Measurements from ENCODE around the gene NAA15.
"Not testable (repeated sequence)": the region's sequence is repeated elsewhere in the genome, so short reads cannot be mapped to it uniquely, and the experiment has no call there.

Gene NAA15

GRCh38 chr4:139301113-139301820 lies at the start of gene NAA15:
Gene NAA15, plus strand, starts transcription at chr4:139301505. Its CDS starts 273 bp downstream, at chr4:139301778.
- DNase-seq, result peak; percentile 95

GRCh38 chr4:139253046-139253445 lies 48.3 kb upstream of the NAA15 start:
- DNase-seq, result no peak

GRCh38 chr4:139253713-139254112 lies 47.6 kb upstream of the NAA15 start:
- DNase-seq, result no peak

DNA sequence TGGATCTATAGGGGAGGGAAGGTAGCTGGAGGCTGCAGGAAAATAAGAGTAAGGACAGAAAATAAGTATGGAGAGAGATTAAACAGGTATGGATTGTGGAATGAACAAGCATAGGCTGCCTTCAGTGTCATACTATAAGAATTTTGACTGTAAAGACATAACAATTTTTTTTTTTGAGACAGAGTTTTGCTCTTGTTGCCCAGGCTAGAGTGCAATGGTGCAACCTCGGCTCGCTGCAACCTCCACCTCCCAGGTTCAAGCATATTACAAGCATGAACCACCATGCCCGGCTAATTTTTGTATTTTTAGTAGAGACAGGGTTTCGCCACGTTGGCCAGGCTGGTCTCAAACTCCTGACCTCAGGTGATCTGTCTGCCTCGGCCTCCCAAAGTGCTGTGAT lies 45.7 kb upstream of the NAA15 start:
- DNase-seq, result not testable (repeated sequence)

DNA sequence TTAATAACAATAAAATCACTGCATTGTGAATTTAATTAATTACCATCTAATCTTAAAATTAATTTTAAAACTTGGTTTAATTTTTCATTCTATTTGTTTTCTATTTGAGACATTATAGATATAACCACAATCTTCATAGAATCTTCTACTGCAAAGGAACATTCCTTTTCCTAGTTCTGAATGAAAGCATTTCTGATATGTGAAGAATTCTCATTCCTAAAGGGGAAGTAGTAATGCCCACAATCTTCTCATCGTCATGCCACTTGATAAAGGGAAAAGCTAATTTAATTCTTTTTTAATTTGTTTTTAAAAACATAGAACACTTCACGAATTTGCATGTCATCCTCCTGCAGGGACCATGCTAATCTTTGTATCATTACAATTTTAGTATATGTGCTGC lies 45.0 kb upstream of the NAA15 start:
- no peak for DNase-seq

DNA sequence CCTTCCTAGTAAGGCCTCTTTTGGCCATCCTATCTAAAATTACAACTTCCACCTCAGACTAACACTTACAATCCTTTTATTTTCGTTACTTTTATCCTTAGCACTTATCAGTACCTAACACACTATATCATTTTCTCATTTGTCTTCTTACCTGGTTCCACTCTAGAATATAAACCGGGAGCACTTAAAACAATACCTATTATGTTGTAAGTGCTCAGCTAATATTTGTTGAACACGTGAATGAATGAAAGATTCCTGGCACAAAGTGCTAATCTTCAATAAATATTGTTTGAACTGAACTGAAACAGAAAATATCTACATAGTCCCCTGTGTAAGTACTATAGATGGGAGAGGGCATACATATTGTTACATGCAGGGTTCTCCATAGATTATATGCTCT lies 35.7 kb upstream of the NAA15 start:
- DNase-seq, result no peak

GRCh38 chr4:139266208-139266582 lies 35.1 kb upstream of the NAA15 start:
- DNase-seq, result no peak

GRCh38 chr4:139266583-139267257 lies 34.6 kb upstream of the NAA15 start:
- peak; percentile 73 to 74 for DNase-seq

GRCh38 chr4:139267301-139267700 lies 34.0 kb upstream of the NAA15 start:
- DNase-seq, result no peak

DNA sequence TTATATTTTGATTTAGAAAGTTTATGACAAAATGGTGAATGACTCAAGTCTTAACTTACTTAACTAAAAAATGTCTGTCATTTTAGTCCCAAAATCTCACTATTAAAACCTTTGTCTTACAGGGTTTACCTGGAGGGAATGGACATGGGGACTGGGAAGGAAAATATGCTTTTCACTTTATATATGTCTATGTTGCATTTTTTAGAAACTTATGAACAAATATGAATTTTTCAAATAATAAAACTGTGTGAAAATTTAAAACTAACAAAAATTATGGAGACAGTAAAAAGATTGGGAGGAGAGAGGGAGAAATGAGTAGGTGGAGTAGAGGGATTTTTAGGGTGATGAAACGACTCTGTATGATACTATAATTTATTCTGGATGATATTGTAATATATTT lies 27.5 kb upstream of the NAA15 start:
- DNase-seq, result no peak

- DNase-seq, result no peak
Measured at GRCh38 chr4:139274790-139275189, 26.5 kb upstream of the NAA15 start.

DNA sequence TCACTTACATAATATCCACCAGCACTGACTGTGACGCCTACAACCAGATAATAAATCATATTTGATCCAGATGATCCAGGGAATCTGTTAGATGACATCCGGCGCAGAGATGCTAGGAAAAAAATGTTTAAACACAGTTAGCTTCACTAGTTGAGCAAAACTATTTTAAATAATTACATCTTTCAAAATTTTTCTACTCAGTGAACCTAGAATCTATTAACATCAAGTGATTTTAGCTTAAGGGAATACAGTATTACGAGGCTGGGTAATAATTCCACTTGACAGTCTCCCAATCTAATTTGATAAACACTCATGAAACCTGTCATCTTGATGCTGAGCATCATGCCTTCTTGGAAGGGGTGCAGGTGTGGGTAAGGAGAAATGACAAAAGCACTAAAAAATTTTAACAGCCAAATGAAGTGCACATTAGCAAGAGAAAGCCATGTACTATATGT lies 26.0 kb upstream of the NAA15 start:
- no peak for DNase-seq

GRCh38 chr4:139278485-139278884 lies 22.8 kb upstream of the NAA15 start:
- DNase-seq, result no peak

DNA sequence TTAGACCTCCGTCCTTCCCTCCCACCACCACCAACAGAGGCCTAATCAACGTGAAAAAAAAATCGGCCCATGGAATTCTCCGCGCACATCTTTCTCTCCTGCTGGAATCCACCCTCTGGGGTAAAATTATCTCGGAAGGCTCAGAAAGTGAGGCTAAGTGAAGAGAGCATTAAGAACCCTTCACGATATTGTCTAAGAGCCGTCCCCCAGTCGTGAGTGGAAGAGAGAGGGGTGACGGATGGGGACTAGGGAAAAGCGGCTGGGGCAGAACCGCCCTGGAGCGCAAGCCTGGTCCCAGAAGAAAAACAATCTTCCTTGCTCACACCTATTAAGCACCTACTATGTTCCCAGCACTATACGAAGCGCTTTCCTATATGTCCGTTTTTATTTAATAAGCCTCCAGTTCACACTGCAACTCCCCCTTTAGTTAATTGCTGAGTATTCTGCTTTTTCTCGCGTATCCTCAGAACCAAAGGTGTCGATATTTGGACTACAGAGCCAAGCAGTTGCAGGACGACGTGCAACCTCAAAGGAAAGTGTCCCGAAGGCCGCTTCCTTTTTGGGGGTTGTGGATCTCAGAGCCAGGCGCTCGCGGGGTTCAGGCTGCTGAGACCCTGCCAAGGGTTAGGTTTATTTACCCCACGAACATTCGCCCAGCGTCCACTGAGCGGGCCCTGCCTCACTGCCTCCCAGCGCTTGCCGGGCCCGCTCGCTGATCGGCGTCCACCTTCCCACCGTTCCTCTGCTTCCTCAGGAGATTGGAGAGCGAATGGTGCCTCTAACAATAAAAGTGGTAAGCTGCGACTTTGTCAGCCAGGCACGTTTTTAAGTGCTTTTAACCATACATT lies 22.2 kb upstream of the NAA15 start:
- no peak for DNase-seq

DNA sequence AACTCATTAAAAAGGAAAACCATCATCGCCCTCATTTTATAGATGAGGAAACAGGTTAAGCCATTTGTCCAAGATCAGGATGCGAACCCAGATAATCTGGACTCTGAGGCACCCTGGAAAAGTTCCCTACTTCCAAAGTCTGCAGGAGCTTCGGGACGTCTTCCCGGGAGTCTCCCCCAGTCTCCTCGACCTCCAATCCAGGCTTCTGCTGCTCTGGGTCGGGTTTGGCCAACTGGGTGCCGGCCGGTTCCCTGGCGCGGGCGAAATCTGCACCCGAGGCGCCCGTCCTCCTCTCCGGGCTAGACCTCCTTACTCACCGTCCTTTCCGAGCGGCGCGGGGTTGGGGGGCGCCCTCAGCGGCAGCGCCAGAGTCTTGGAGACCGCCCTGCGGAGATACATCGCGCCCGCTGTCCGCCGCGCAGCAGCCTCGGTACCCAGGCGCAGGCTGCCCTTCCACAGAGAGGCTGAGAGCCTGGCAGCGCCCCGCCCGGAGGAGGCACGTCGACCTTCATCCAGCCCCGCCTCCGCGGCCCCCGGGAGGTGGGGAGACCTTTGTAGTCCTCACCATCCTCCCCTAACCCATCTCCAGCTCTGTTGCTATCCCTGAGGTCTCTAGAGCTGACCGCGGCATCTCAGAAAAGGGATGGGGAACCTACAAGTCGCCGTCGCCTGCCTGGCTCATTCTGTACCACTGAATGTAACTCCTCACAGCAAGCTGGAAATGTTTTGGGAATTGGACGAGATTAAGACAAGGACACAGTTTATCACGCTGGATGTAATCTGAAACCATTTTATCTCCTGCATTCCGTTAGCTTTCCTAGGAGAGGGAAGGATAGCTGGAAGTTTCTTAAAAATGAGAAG lies 21.3 kb upstream of the NAA15 start, which contains the start of gene MGARP:
Gene MGARP, minus strand, starts transcription at position 466 of the 861 bp plus-strand sequence. Its CDS starts 67 bp downstream, at position 399.
- peak in 1 of 2 donors; percentile 23 for DNase-seq

DNA sequence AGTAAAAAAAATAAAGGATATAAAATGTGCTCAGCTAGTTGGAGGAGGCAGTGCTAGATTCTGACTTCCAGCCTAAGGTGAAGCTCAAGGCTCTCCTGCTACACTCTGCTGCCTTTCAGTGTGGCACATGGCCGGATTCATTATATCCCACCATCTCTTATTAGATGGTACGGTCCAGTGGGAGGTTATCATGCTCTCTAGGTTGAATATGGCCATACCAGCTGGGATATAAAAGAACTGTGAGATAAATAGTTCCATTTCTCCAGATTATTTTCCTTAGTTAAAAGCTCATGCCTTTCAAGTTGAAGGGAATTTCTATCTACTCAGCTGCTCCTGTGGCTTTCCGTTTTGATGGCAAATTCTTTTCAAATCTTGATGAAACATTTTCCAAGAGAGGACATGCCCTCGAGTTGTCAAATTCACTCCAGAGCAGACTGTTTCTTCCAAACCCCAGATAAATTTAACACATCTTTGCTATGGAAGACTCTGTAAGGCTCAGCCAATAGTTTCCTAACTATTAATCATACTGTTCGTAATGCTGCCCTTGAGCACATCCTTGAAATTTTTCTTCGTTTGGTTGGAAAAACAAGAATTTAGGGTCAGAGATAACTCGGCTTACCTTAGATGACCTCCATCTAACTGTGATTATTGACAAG lies 19.1 kb upstream of the NAA15 start:
- no peak for DNase-seq

- no peak for DNase-seq
Measured at GRCh38 chr4:139282721-139283075, 18.6 kb upstream of the NAA15 start.

- no peak for DNase-seq
Measured at GRCh38 chr4:139286186-139286698, 15.1 kb upstream of the NAA15 start.

- peak; percentile 98 to 100 for DNase-seq
Measured at GRCh38 chr4:139295206-139295941, 5.9 kb upstream of the NAA15 start.

- no peak for DNase-seq
Measured at GRCh38 chr4:139295942-139296299, 5.4 kb upstream of the NAA15 start.

- DNase-seq, result no peak
Measured at GRCh38 chr4:139297001-139297410, 4.3 kb upstream of the NAA15 start.
